Transverse colon (tissue), 4 donors: Measurements from ENCODE around the gene LRRC45. TPM values are rescaled to one million over a fixed set of nuclear protein-coding genes. Genes with fewer than 3 reads are reported as not detected.
A peak's percentile ranks its signal among the peaks of the same experiment; 100 is the strongest.

Source experiments
- DNase-seq: peaks from one replicate; pipeline ENCODE4 v3.0.0-alpha.2; 2019
- H3K27ac ChIP-seq, 4 donors: fragments of 200-600 bp; sonication (generic); 2 replicates each; pipeline ENCODE4 v1.5.1; 2016 to 2018; ENCODE audit warnings: inconsistent platforms in 4 of 4
- H3K27me3 ChIP-seq: fragments of 200-600 bp; sonication (generic); 2 replicates; pipeline ENCODE4 v1.5.1; 2017; ENCODE audit warnings: inconsistent platforms
- H3K36me3 ChIP-seq, 4 donors: fragments of 200-600 bp; sonication (generic); 2 replicates each; pipeline ENCODE4 v1.5.1; 2017 to 2019; ENCODE audit warnings: inconsistent platforms in 4 of 4
- H3K4me1 ChIP-seq, 4 donors: fragments of 200-600 bp; sonication (generic); 2 replicates each; pipeline ENCODE4 v1.5.1; 2017 to 2020; ENCODE audit warnings: inconsistent platforms in 4 of 4
- H3K4me3 ChIP-seq, 4 donors: fragments of 200-600 bp; sonication (generic); 1 replicate in 1 of 4; 2 replicates in 3 of 4; pipeline versions ENCODE4 v1.5.1 to v1.6.1; 2017 to 2019; ENCODE audit warnings: inconsistent platforms in 4 of 4
- H3K9me3 ChIP-seq, 2 donors: fragments of 200-600 bp; sonication (generic); 2 replicates each; pipeline ENCODE4 v1.5.1; 2017 to 2019; ENCODE audit warnings: inconsistent platforms in 2 of 2
- EP300 ChIP-seq: sonication (generic); formaldehyde crosslinking; IDR thresholded peaks from one replicate; pipeline ENCODE4 v1.6.1; 2017; ENCODE audit warnings: antibody characterized with exemption, low read depth
- POLR2A ChIP-seq: fragments of 450-650 bp; IDR thresholded peaks from one replicate; pipeline ENCODE4 v1.6.1; 2016; ENCODE audit warnings: antibody characterized with exemption, mild to moderate bottlenecking, moderate library complexity
- POLR2AphosphoS5 ChIP-seq, 3 donors: sonication (generic); formaldehyde crosslinking; IDR thresholded peaks; one replicate each; pipeline ENCODE4 v1.6.1; 2016; ENCODE audit warnings: antibody characterized with exemption in 3 of 3
- WGBS, 2 donors: methylation state at CpG; one replicate each; pipeline ENCODE4 v1.1.5; 2018; ENCODE audit warnings: low coverage in 1 of 2; 5-methylcytosine and 5-hydroxymethylcytosine counted together
- in situ Hi-C, 4 donors: fragments of 200-750 bp; cut with MboI; loops; one replicate each; pipeline versions ENCODE4 v1.15.0 to v1.15.1; 2017; ENCODE audit warnings: low sequenced_read_pairs in 3 of 4, low pct_ligation_motif_present in 1 of 4, low pct_unique_long_range_greater_than_20kb in 1 of 4
- intact Hi-C: fragments of 100-400 bp; cut with DNase I; formaldehyde crosslinking; loops from one replicate; pipeline ENCODE4 v1.15.1; 2023; ENCODE audit warnings: low total_unique reads
- total RNA-seq, 4 donors: library from RNA; depleted of rRNA; stranded (reverse); fragments of >200 nt; gene quantifications; one replicate each; pipeline ENCODE4 v1.1.0, GENCODE V29; 2016
- TF ChIP-seq, protein P1 (sequence below), 5 experiments: fragments of 200-600 bp in 3 of 5; fragments of 450-650 bp in 2 of 5; sonication (generic) in 3 of 5; IDR thresholded peaks; 1 replicate in 2 of 5; 2 replicates in 3 of 5; pipeline ENCODE4 v1.5.1; 2016 to 2017; ENCODE audit warnings: antibody characterized with exemption in 5 of 5, inconsistent platforms in 3 of 5, mild to moderate bottlenecking in 2 of 5, moderate library complexity in 1 of 5

The LRRC45 gene
- total RNA-seq, 4 donors from 2014 or later = 12.7 to 40.6 (median 23.5) TPM

DNA sequence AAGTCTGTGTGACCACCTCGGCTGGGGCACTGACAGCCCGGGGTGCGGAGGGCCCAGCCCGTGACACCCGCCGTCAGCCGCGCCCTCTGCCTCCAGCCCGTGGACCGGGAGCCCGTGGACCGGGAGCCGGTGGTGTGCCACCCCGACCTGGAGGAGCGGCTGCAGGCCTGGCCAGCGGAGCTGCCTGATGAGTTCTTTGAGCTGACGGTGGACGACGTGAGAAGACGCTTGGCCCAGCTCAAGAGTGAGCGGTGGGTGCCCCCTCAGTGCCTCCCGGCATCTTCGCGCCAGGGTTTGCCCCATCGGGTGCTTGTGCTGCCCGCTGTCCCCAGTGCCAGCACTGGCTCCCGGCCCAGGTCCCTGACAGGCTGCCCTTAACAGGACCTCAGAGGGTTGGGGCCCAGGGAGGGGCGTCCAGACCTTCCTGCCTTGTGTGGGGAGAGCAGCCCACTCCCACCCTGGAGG is 14.1 kb upstream of the LRRC45 start:
- 94% methylated on average over 26 of the region's 28 CpGs; no CpG with 5 or more reads in 1 of the 2 donors for WGBS, 2 donors
- intact Hi-C loops (no loop called here), in situ Hi-C loops (no loop called here)
- TF ChIP-seq, protein P1, sequence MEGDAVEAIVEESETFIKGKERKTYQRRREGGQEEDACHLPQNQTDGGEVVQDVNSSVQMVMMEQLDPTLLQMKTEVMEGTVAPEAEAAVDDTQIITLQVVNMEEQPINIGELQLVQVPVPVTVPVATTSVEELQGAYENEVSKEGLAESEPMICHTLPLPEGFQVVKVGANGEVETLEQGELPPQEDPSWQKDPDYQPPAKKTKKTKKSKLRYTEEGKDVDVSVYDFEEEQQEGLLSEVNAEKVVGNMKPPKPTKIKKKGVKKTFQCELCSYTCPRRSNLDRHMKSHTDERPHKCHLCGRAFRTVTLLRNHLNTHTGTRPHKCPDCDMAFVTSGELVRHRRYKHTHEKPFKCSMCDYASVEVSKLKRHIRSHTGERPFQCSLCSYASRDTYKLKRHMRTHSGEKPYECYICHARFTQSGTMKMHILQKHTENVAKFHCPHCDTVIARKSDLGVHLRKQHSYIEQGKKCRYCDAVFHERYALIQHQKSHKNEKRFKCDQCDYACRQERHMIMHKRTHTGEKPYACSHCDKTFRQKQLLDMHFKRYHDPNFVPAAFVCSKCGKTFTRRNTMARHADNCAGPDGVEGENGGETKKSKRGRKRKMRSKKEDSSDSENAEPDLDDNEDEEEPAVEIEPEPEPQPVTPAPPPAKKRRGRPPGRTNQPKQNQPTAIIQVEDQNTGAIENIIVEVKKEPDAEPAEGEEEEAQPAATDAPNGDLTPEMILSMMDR (IDR thresholded peaks at IDR 0.05) = no peak
- TF ChIP-seq POLR2AphosphoS5 (IDR thresholded peaks at IDR 0.05) (no peak), POLR2A (no peak), EP300 (no peak)
- Histone ChIP-seq H3K27me3 (no peaks in the 10 kb centered on the region), H3K4me1 (peaks cover 0 to 6% (median 2%) of the 10 kb centered on the region in 4 donors), H3K4me3 (no peak overlapping the region), H3K36me3 (no peaks in the 10 kb centered on the region), H3K27ac (no peak overlapping the region), H3K9me3 (no peaks in the 10 kb centered on the region)
- DNase-seq = no peak

DNA sequence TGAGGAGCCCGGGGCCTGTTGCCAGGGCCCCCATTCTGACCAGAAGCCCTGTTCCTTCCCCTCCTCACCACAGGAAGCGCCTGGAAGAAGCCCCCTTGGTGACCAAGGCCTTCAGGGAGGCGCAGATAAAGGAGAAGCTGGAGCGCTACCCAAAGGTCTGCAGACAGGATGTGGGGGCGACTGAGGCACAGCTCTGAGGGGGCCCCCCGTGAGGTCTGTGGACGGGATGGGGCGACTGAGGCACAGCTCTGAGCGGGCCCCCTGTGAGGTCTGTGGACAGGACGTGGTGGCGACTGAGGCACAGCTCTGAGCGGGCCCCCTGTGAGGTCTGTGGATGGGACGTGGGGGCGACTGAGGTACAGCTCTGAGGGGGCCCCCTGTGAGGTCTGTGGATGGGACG is 13.7 kb upstream of the LRRC45 start:
- 76% methylated on average over 14 of the region's 15 CpGs; no CpG with 5 or more reads in 1 of the 2 donors for WGBS, 2 donors
- Histone ChIP-seq H3K27me3 (no peaks in the 10 kb centered on the region), H3K4me1 (peaks cover 0 to 1% (median 0%) of the 10 kb centered on the region in 4 donors), H3K27ac (no peak overlapping the region), H3K9me3 (no peaks in the 10 kb centered on the region), H3K36me3 (no peaks in the 10 kb centered on the region), H3K4me3 (no peak overlapping the region)
- in situ Hi-C loops (no loop called here), intact Hi-C loops (no loop called here)
- TF ChIP-seq POLR2AphosphoS5 (IDR thresholded peaks at IDR 0.05) (no peak), POLR2A (no peak), EP300 (no peak)
- TF ChIP-seq, protein P1 (IDR thresholded peaks at IDR 0.05) = no peak
- no peak for DNase-seq

DNA sequence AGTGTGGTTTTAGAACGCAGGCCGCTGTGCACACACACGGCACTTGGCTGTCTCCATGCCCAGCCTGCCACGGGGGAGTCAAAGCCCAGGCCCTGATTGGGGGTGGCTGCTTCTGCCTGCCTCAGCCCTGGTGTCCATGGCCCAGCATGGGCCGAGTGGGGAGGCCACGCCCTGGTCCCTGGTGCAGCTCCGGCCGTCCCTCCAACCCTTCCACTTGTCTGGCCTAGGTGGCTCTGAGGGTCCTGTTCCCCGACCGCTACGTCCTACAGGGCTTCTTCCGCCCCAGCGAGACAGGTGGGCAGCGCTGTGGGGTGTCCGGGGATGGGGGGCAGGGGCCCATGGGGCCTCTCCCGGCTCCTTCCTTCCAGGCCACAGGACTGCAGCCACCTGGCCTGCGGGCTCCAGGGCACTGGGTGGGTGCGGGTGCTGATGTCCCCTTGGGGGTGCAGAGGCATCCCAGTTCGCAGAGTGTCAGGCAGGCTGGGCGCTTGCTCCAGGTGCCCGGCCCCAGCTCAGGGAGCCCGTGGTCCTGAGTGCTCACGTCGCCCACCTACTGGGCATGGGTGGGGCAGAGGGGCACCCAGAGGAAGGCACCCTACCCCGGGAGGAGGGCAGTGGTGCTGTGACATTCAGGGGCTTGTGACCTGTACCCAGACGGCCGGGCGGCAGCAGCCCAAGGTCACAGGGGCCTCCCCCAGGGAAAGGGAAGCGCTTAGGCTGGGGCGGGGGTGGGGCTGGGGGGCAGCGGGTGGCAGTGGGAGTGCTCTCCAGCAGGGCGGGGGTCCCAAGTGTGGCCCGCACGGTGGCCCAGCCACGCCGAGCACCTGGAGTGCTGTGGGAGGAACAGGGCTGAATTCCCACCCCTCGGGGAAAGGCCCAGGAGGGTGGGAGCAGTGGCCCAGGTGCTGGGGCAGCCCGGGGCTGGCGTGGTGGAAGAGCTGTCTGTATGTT is 12.3 kb upstream of the LRRC45 start:
- WGBS, 2 donors = 89 to 100% methylated on average over 2 to 39 of the region's 39 CpGs
- Histone ChIP-seq H3K4me1 (no peaks in the 10 kb centered on the region), H3K4me3 (no peak overlapping the region), H3K9me3 (no peaks in the 10 kb centered on the region), H3K27ac (no peak overlapping the region), H3K27me3 (no peaks in the 10 kb centered on the region), H3K36me3 (no peaks in the 10 kb centered on the region)
- no peak for DNase-seq
- TF ChIP-seq, protein P1 (IDR thresholded peaks at IDR 0.05) = no peak
- TF ChIP-seq EP300 (no peak), POLR2A (no peak), POLR2AphosphoS5 (IDR thresholded peaks at IDR 0.05) (no peak)
- in situ Hi-C loops (no loop called here), intact Hi-C loops (no loop called here)

DNA sequence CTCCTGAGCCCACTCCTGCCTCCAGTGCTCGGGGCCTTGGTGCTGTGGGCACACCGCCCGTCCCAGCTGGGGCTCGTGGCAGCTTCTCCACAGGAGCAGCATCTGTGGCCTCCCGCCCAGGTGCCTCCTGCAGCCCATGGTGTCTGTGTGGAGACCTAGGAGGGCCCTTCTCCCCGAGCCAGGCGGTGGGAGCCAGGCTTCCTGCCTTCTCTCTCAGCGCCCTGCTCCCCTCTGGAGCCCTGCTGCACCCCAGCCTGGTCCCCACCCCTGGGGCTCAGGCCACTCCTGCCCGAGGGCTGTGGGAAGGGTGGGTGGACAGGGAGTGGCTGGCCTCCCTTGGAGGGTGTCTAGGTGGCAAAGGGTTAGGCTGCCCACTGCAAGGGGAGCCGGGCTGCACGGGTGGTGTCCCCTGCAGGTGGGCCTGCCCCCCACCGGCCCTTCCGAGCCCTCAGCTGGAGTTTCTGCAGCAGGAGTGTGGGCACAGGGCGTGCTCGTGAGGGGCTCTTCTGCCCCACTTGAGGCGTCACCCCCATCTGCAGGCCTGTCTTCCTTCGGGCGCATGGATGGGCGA is 11.4 kb upstream of the LRRC45 start:
- in situ Hi-C loops = no loop called here
- Histone ChIP-seq H3K27ac (peak overlapping the region in 1 of 4 donors; percentile 81), H3K4me1 (no peaks in the 10 kb centered on the region), H3K9me3 (no peaks in the 10 kb centered on the region), H3K27me3 (no peaks in the 10 kb centered on the region), H3K4me3 (no peak overlapping the region), H3K36me3 (no peaks in the 10 kb centered on the region)
- intact Hi-C loops = no loop called here
- no peak for DNase-seq
- 93% methylated on average over 16 of the region's 19 CpGs; no CpG with 5 or more reads in 1 of the 2 donors for WGBS, 2 donors
- no peak for TF ChIP-seq POLR2AphosphoS5 (IDR thresholded peaks at IDR 0.05)
